ENCODE measurements around the gene GABBR2. TPM values are rescaled to one million over a fixed set of nuclear protein-coding genes. Genes with fewer than 3 reads are reported as not detected.

The GABBR2 gene
- total RNA-seq, 4 donors from 2014 or later: under 0.01 to 0.62 TPM; not detected in 2

DNA sequence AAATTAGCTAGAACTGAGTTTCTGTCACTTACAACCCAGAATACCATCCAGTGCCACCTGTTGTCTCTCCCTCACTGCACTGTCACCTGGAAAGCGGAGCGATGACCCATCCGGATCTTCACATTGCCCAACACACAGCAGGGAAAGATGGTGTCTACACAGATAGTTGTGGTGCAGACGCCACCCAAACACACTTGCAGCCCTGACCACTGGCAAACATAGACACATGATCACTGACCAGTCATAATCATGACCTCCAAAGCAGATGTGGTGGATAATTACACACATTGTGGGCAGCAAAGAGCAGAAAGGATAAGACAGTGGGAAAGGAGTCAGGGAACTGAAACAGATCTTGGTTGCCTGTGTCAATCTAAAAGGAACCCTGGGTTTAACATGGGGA, 64.7 kb downstream of the GABBR2 start:
- TF ChIP-seq CTCF (IDR thresholded peaks at IDR 0.05) (no peak), POLR2A (IDR thresholded peaks at IDR 0.05) (no peak)
- H3K27me3 ChIP-seq: no peaks in the 10 kb centered on the region
- intact Hi-C loops (cut with DNase I; ENCODE audit: low total_unique reads): no loop called here
- no peaks in the 10 kb centered on the region for H3K9me3 ChIP-seq
- no peaks in the 10 kb centered on the region for H3K4me1 ChIP-seq
- H3K27ac ChIP-seq: no peak overlapping the region
- no peak overlapping the region for H3K4me3 ChIP-seq
- no peak for DNase-seq
- H3K36me3 ChIP-seq: no peaks in the 10 kb centered on the region

- no peaks in the 10 kb centered on the region for H3K4me1 ChIP-seq
- DNase-seq: no peak
- H3K4me3 ChIP-seq: no peak overlapping the region
- TF ChIP-seq POLR2A (IDR thresholded peaks at IDR 0.05) (no peak), CTCF (IDR thresholded peaks at IDR 0.05) (no peak)
- H3K27me3 ChIP-seq: no peaks in the 10 kb centered on the region
- H3K9me3 ChIP-seq: no peaks in the 10 kb centered on the region
- H3K36me3 ChIP-seq: no peaks in the 10 kb centered on the region
- intact Hi-C loops (cut with DNase I; ENCODE audit: low total_unique reads): no loop called here
- H3K27ac ChIP-seq: no peak overlapping the region
Measured at GRCh38 chr9:98642661-98643312, 65.9 kb downstream of the GABBR2 start.

DNA sequence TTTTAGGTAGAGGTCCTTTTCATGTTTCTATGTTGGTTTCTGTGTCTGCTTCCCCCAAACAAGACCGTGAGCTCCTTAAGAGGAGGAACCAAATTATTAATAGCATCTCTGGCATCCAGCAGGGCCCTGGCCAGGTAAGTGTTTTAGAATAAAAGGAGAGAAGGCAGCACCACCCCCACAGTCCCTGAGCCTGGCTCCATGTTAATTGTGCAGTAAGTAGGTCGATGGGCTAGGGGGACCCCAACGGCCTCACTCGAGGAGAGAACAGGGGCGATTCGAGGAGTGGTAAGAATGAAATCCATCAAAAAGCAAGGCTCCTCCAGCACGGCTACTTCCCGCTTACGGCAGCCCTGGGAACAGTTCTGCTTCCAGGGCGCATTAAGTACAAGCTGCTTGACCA, 67.0 kb downstream of the GABBR2 start:
- TF ChIP-seq CTCF (IDR thresholded peaks at IDR 0.05) (no peak), POLR2A (IDR thresholded peaks at IDR 0.05) (no peak)
- Histone ChIP-seq H3K4me3 (no peak overlapping the region), H3K36me3 (no peaks in the 10 kb centered on the region), H3K4me1 (no peaks in the 10 kb centered on the region), H3K27me3 (no peaks in the 10 kb centered on the region), H3K27ac (no peak overlapping the region), H3K9me3 (no peaks in the 10 kb centered on the region)
- intact Hi-C loops (cut with DNase I; ENCODE audit: low total_unique reads): no loop called here
- DNase-seq: no peak

DNA sequence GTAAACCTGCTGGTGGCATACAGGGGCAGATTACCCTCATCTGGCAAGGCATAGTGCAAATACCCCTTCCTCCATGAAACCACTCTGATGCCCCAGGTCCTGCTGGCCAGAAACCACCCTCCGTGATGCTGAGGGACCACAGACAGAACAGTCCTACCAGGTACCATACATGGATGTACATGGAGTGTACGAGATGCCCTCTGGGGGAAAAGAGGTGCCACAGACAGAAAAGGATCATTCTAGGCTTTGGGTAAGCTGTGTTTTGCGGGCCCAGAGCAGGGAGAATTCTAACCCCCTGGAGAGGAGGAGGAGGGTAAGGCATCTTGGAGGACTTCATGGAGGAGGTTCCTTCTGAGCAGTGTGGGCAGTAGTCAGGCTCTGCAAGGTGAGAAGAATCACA, 68.3 kb downstream of the GABBR2 start:
- intact Hi-C loops (cut with DNase I; ENCODE audit: low total_unique reads): no loop called here
- H3K4me3 ChIP-seq: no peak overlapping the region
- TF ChIP-seq POLR2A (IDR thresholded peaks at IDR 0.05) (no peak), CTCF (IDR thresholded peaks at IDR 0.05) (no peak)
- no peaks in the 10 kb centered on the region for H3K9me3 ChIP-seq
- no peak overlapping the region for H3K27ac ChIP-seq
- no peaks in the 10 kb centered on the region for H3K36me3 ChIP-seq
- no peaks in the 10 kb centered on the region for H3K4me1 ChIP-seq
- no peaks in the 10 kb centered on the region for H3K27me3 ChIP-seq
- DNase-seq: no peak

DNA sequence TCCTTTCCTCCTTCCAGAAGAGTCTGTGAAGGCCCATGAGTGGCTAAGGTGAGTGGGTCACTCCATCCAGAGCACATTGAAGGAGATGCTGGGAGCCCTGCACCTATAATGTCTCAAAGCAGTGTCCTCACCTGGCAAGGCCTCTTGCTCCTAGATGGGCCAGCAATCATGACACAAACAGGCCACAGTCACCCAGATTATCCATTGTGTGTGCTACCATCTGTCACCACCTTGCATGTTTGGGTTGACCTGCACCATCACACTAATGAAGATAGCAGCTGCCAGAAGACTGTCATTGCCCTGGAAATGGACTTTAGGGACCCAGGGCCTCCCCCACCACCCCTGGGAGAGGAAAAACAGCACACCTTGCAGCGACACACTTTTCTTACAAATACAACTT, 69.6 kb downstream of the GABBR2 start:
- no peaks in the 10 kb centered on the region for H3K36me3 ChIP-seq
- no peak for DNase-seq
- H3K27me3 ChIP-seq: no peaks in the 10 kb centered on the region
- TF ChIP-seq CTCF (IDR thresholded peaks at IDR 0.05) (no peak), POLR2A (IDR thresholded peaks at IDR 0.05) (no peak)
- no peaks in the 10 kb centered on the region for H3K9me3 ChIP-seq
- H3K27ac ChIP-seq: no peak overlapping the region
- intact Hi-C loops (cut with DNase I; ENCODE audit: low total_unique reads): no loop called here
- H3K4me1 ChIP-seq: no peaks in the 10 kb centered on the region
- H3K4me3 ChIP-seq: no peak overlapping the region

Data from uterus (tissue), 4 donors.